ENCODE data around the gene FOSL1. TPM values are rescaled to one million over a fixed set of nuclear protein-coding genes. Genes with fewer than 3 reads are reported as not detected.

FOSL1 gene
- total RNA-seq = 10 to 100 TPM; 11.9 to 18.8 TPM

DNA sequence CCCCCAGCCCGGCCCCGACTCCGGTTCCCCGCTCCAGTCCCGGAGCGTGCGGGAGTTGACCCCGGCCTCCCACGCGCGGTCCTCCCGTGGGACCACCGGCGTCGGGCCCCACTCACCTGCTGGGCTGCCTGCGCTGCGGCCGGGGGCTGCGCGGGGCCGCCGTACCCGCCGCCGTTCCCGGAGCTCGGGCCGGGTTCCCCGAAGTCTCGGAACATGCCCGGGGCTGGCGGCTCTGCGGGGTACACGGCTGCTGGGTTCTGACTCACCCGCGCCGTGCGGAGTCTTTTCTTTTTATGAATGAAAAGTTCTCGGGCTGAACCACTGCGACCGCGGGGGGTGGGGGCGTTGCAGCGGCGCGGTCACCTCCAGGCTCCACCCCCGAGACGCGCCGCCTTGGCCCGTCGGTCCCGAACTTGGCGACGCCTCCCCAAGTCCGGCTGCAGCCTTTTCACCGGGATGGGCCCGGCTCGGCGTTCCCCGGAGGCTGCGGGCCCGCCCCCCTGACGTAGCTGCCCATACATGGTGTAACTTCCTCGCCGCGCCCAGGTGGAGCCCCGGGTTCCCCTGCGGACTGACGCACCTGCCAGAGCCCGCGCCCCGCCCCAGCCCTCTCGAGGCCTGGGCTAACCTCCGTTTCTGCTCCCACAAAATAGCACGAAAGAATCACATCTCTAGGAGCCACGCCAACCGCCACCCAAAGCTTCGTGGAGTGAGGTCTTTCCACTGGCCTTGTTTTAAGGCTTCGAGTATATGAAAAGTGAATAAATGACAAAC lies at the start of gene FOSL1:
FOSL1 (minus strand) TSS at position 264 of the 774 bp plus-strand sequence; CDS start at position 215, 49 bp downstream.
- ATAC-seq (replicated peaks in 1 of 2) = peak; percentile 77 to 80
- H3K4me3 Mint-ChIP-seq = peak within 1 kb of the TSS; percentile 91 to 93
- no peaks in the 10 kb centered on the region for H3K27me3 Mint-ChIP-seq (ENCODE audit: low read depth)
- peak; percentile 95 to 96 for DNase-seq
- H3K4me1 Mint-ChIP-seq (ENCODE audit: low read depth) = peaks cover 59% of the 10 kb centered on the region
- no peaks in the 10 kb centered on the region for H3K9me3 Mint-ChIP-seq
- peaks cover 4 to 6% of the 10 kb centered on the region in 2 donors for H3K36me3 Mint-ChIP-seq (ENCODE audit: insufficient read depth in 2 of 2)
- H3K27ac Mint-ChIP-seq = peak within 1 kb of the TSS; percentile 72

DNA sequence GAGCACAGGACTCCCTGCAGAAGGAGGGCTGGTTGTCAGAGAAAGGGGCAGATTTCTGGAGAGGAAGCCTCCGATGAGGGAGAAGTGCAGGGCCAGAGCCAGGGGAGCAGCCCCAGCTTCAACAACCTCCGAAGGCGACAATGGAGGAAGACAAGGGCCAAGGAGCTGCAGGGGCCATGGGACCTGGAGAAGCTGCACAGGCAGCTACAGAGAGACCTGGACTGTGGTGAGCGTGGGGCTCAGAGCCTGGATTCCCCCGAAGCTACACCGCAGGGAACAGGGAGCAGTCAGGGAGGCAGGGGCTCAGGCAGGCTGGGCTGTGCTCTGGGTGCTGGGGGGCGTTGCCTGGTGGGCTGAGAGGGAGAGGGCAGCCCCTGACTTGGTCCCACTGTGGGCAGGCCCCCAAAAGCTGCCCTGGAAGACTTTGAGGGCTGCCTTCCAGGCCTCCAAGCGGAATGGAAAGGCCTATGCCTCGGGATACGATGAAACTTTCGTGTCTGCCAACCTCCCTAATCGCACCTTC lies 47.5 kb upstream of the FOSL1 start:
- ATAC-seq (replicated peaks in 1 of 2) = no peak
- H3K4me1 Mint-ChIP-seq (ENCODE audit: low read depth) = no peaks in the 10 kb centered on the region
- DNase-seq = no peak
- no peaks in the 10 kb centered on the region for H3K9me3 Mint-ChIP-seq
- H3K27me3 Mint-ChIP-seq (ENCODE audit: low read depth) = no peaks in the 10 kb centered on the region
- H3K4me3 Mint-ChIP-seq = no peak overlapping the region
- no peak overlapping the region for H3K27ac Mint-ChIP-seq
- no peaks in the 10 kb centered on the region for H3K36me3 Mint-ChIP-seq (ENCODE audit: insufficient read depth in 2 of 2)

DNA sequence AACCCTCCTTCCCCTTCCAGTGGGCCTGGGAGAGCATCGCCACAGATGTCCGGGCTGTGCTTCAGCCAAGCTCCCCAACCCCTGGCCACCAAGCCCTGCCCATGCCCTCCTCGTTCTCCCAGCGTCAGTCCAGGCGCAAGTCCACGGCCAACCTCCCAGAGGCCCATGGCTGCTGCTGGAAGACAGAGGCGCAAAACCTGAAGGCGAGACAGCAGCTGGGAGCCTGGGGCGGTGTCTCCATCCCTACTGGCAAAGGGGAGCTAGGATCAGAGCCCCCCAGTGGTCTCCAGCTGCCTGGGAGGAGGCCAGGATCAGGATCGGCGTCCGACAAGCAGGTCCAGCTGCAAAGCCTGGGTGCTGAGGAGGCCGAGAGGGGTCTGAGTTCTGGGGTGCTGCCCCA lies 46.9 kb upstream of the FOSL1 start:
- no peaks in the 10 kb centered on the region for H3K27me3 Mint-ChIP-seq (ENCODE audit: low read depth)
- no peak for ATAC-seq (replicated peaks in 1 of 2)
- H3K4me3 Mint-ChIP-seq = no peak overlapping the region
- H3K4me1 Mint-ChIP-seq (ENCODE audit: low read depth) = no peaks in the 10 kb centered on the region
- H3K27ac Mint-ChIP-seq = no peak overlapping the region
- no peak for DNase-seq
- H3K9me3 Mint-ChIP-seq = no peaks in the 10 kb centered on the region
- no peaks in the 10 kb centered on the region for H3K36me3 Mint-ChIP-seq (ENCODE audit: insufficient read depth in 2 of 2)

DNA sequence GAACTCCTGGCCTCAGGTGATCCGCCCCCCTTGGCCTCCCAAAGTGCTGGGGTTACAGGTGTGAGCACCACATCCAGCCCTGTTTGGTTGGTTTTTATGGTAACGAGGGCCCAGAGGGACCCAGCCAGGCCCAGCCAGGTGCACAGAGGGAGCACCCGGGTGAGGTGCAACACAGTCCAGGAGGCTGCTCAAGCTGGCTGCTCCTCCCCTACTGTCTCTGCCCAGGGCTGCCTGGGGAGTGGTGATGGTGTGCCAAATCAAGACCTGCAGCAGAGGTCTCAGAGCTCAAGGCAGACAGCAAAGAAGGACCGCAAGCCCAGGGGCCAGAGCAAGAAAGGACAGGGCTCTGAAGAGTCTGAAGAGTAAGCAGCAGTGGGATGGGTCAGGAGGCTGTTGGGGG lies 46.5 kb upstream of the FOSL1 start:
- Mint-ChIP-seq H3K36me3 (ENCODE audit: insufficient read depth in 2 of 2) (no peaks in the 10 kb centered on the region), H3K9me3 (no peaks in the 10 kb centered on the region)
- DNase-seq = no peak

DNA sequence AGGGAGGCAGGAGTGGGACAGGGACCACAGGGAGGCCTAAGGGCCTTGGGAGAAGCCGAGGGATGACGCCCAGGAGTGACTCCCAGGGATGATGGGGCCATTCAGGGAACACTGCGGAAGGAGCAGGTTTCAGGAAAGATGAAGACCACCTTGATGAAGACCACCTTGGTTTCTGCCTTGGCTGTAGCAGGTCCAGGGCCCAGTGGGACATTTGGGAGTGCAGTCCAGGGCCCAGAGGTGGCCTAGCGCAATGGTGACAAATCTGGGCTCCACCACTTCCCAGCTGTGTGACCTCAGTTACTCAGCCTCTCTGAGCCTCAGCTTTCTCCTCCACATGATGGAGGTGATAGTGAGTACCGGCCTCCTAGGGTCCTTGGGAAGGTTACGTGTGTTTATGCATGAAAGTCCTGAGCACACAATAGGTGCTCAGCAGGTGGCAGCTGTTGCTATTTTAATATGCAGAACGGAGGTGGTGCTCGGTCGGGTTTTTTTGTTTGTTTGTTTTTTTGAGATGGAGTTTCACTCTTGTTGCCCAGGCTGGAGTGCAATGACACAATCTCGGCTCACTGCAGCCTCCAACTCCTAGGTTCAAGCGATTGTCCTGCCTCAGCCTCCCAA lies 45.9 kb upstream of the FOSL1 start:
- H3K9me3 Mint-ChIP-seq = no peaks in the 10 kb centered on the region
- no peak overlapping the region for H3K27ac Mint-ChIP-seq
- peaks cover 8% of the 10 kb centered on the region for H3K4me1 Mint-ChIP-seq (ENCODE audit: low read depth)
- no peaks in the 10 kb centered on the region for H3K27me3 Mint-ChIP-seq (ENCODE audit: low read depth)
- ATAC-seq (replicated peaks in 1 of 2) (no peak), DNase-seq (no peak)
- H3K36me3 Mint-ChIP-seq (ENCODE audit: insufficient read depth in 2 of 2) = no peaks in the 10 kb centered on the region
- no peak overlapping the region for H3K4me3 Mint-ChIP-seq

More for the DNA sequence above, 46.5 kb upstream of the FOSL1 start:
- Mint-ChIP-seq H3K4me3 (no peak overlapping the region), H3K27ac (no peak overlapping the region), H3K27me3 (ENCODE audit: low read depth) (no peaks in the 10 kb centered on the region), H3K4me1 (ENCODE audit: low read depth) (peaks cover 2% of the 10 kb centered on the region)
- ATAC-seq (replicated peaks in 1 of 2) = no peak

DNA sequence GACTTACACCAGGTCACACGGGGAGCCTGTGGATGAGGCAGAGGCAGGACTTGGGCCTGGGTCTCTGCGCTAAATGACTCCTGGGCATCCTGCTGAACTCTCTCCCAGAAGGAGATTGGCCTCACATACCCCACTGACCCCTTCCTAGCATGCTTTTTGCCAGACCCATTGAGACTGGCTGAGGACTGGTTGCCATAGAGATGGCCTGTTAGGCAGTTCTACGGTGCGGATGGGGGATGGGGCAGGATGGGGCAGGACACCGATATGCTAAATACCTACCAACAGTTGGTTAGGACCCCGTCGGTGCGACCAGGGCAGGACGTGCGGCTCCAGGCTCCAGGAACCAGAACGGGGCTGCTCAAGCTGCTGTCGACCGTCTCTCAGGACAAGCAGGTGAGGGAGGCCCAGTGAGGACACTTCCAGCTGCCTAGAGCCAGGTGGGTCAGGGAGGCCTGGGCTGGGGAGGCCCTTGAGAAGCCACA lies 45.3 kb upstream of the FOSL1 start, which contains the start of gene TSGA10IP:
TSGA10IP (plus strand) TSS at position 51 of the 482 bp plus-strand sequence; CDS start at position 247, 196 bp downstream.
- Mint-ChIP-seq H3K9me3 (no peaks in the 10 kb centered on the region), H3K4me3 (no peak within 1 kb of the TSS), H3K36me3 (ENCODE audit: insufficient read depth in 2 of 2) (no peaks in the 10 kb centered on the region), H3K27ac (no peak within 1 kb of the TSS), H3K4me1 (ENCODE audit: low read depth) (peaks cover 8% of the 10 kb centered on the region), H3K27me3 (ENCODE audit: low read depth) (no peaks in the 10 kb centered on the region)
- ATAC-seq (replicated peaks in 1 of 2) (no peak), DNase-seq (no peak)

DNA sequence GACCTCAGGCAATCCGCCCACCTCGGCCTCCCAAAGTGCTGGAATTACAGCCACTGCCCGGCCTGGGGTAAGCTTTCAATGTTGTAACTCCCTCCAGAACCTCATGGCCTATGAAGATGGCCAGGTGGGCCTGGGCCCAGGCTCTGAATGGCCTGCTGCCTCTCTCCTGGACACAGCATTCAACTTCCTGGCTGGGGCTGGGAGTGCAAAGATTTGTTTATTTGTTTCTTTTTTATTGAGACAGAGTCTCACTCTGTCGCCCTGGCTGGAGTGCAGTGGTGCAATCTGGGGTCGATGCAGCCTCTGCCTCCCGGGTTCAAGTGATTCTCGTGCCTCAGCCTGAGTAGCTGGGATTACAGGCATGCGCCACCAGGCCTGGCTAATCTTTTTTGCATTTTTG lies 44.6 kb upstream of the FOSL1 start:
- Mint-ChIP-seq H3K27ac (no peak overlapping the region), H3K9me3 (no peaks in the 10 kb centered on the region), H3K27me3 (ENCODE audit: low read depth) (no peaks in the 10 kb centered on the region), H3K4me3 (no peak overlapping the region), H3K36me3 (ENCODE audit: insufficient read depth in 2 of 2) (no peaks in the 10 kb centered on the region), H3K4me1 (ENCODE audit: low read depth) (peaks cover 8% of the 10 kb centered on the region)
- no peak for DNase-seq
- no peak for ATAC-seq (replicated peaks in 1 of 2)

DNA sequence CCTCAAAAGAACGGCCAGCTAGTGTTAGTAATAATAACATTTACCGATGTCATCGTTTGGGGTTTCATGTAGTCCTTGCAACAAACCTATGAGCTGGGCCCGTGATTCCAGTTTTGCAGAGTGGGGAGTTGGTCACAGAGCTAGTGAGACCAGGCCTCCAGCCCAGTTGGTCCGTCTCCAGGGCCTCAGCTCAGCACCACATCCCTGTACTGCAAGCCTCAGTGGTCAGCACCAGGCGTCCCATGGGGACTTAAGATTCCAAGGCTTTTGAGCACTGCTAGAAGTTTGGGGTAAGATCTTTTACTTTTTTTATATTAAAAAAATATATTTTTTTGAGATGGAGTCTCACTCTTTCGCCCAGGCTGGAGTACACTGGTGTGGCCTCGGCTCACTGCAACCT lies 44.0 kb upstream of the FOSL1 start:
- DNase-seq (no peak), ATAC-seq (replicated peaks in 1 of 2) (no peak)
- Mint-ChIP-seq H3K4me3 (no peak overlapping the region), H3K27ac (no peak overlapping the region), H3K4me1 (ENCODE audit: low read depth) (peaks cover 8% of the 10 kb centered on the region), H3K27me3 (ENCODE audit: low read depth) (no peaks in the 10 kb centered on the region), H3K36me3 (ENCODE audit: insufficient read depth in 2 of 2) (no peaks in the 10 kb centered on the region), H3K9me3 (no peaks in the 10 kb centered on the region)

DNA sequence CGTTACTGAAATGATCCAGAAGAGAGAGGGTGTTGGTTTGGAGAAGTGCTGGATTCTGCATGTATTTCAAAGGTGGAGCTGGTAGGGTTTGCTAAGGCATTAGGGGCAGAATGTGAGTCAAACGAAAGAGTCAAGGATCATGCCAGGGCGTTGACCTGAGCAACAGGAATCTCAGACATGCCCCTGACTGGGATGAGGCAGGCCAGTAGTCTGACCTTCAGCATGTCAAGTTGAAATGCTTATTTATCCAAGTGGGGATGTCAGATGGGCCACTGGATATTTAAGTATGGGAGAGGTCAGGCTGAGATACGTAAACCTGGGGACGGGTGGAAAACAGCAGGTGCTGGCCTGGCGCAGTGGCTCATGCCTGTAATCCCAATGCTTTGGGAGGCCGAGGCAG lies 42.3 kb upstream of the FOSL1 start:
- Mint-ChIP-seq H3K27ac (no peak overlapping the region), H3K4me1 (ENCODE audit: low read depth) (peaks cover 8% of the 10 kb centered on the region), H3K27me3 (ENCODE audit: low read depth) (no peaks in the 10 kb centered on the region), H3K9me3 (no peaks in the 10 kb centered on the region), H3K4me3 (no peak overlapping the region), H3K36me3 (ENCODE audit: insufficient read depth in 2 of 2) (no peaks in the 10 kb centered on the region)
- DNase-seq = no peak
- no peak for ATAC-seq (replicated peaks in 1 of 2)

DNA sequence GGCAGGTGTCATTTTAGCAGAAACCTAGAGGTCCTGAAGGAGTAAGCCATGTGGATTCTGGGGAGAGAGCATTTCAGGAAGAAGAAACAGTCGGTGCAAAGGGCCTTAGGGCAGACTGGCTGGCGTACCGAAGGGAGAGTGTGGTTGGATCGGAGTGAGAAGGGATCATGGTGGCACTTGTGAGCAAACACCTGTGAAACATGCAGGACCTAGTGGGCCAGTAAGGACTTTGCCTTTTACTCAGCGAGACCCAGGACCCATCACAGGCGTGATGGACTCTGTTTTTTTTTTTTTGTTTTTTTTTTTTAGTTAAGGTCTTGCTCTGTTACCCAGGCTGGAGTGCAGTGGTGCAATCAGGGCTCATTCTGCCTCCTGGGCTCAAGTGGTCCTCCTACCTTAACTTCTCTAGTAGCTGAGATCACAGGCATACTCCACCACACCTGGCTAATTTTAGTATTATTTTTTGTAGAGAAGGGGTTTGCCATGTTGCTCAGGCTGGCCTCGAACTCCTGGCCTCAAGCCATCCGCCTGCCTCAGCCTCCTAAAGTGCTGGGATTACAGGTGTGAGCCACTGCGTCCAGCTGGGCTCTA lies 41.6 kb upstream of the FOSL1 start:
- H3K27ac Mint-ChIP-seq = no peak overlapping the region

DNA sequence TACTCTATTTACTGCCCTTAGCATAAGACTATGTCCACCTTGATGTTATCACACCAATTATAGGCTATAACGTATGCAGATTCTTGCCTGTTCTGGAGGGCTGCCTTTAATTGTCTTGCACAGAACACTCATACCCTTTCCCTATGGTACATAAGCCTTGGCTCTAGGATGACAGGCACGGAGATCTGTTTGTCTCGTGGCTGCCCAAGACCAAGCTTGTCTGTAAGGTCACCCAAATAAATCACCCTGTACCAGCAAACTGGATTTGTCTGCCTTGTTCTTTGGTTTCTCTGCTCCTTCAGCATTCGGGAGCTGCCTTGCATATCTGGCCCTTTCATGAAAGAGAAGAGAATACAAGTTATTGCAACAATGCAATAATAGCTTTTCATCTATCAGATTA lies 37.6 kb upstream of the FOSL1 start:
- no peaks in the 10 kb centered on the region for H3K27me3 Mint-ChIP-seq (ENCODE audit: low read depth)
- ATAC-seq (replicated peaks in 1 of 2) (no peak), DNase-seq (no peak)
- H3K27ac Mint-ChIP-seq = no peak overlapping the region
- H3K4me1 Mint-ChIP-seq (ENCODE audit: low read depth) = peaks cover 10% of the 10 kb centered on the region
- no peaks in the 10 kb centered on the region for H3K9me3 Mint-ChIP-seq
- H3K4me3 Mint-ChIP-seq = no peak overlapping the region
- no peaks in the 10 kb centered on the region for H3K36me3 Mint-ChIP-seq (ENCODE audit: insufficient read depth in 2 of 2)

More for the DNA sequence above, 41.6 kb upstream of the FOSL1 start:
- peak overlapping the region; percentile 2 to 23 for H3K4me3 Mint-ChIP-seq
- H3K27me3 Mint-ChIP-seq (ENCODE audit: low read depth) = no peaks in the 10 kb centered on the region
- no peak for ATAC-seq (replicated peaks in 1 of 2)
- H3K36me3 Mint-ChIP-seq (ENCODE audit: insufficient read depth in 2 of 2) = no peaks in the 10 kb centered on the region
- no peaks in the 10 kb centered on the region for H3K9me3 Mint-ChIP-seq
- peaks cover 8% of the 10 kb centered on the region for H3K4me1 Mint-ChIP-seq (ENCODE audit: low read depth)
- DNase-seq = no peak

DNA sequence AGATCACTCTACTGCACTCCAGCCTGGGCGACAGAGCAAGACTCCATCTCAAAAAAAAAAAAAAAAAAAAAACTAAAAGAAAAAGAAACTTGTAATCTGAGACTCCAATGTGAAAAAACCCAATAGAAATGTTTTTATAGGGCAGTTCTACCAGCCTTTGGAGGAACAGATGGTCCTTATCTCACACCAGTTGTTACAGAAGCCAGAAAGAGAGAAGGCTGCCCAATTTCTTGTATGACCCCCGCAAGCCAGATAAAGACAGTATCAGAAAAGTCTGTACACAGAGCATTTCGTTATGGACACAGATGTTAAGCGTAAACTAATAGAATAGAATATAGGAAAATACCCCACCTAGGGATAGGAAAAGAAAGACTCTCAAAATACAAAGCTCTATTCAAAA lies 33.8 kb upstream of the FOSL1 start:
- H3K4me1 Mint-ChIP-seq (ENCODE audit: low read depth) = peaks cover 24% of the 10 kb centered on the region
- no peak overlapping the region for H3K27ac Mint-ChIP-seq
- DNase-seq (no peak), ATAC-seq (replicated peaks in 1 of 2) (no peak)
- no peaks in the 10 kb centered on the region for H3K9me3 Mint-ChIP-seq
- H3K36me3 Mint-ChIP-seq (ENCODE audit: insufficient read depth in 2 of 2) = no peaks in the 10 kb centered on the region
- no peak overlapping the region for H3K4me3 Mint-ChIP-seq
- no peaks in the 10 kb centered on the region for H3K27me3 Mint-ChIP-seq (ENCODE audit: low read depth)

DNA sequence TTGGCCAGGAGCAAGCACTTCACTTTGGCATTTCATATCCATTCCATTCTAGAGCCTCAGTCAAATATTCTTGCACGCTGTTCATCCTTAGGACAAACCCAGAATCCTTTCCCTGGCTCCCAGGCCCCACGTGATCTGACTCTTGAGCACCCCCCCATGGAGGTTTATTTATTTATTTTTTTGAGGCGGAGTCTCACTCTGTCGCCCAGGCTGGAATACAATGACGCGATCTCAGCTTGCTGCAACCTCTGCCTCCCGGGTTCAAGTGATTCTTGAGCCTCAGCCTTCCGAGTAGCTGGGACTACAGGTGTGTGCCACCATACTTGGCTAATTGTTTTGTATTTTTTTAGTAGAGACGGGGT lies 32.4 kb upstream of the FOSL1 start:
- DNase-seq = no peak
- Mint-ChIP-seq H3K27ac (no peak overlapping the region), H3K27me3 (ENCODE audit: low read depth) (no peaks in the 10 kb centered on the region), H3K4me3 (peak overlapping the region in 1 of 2 donors; percentile 48), H3K9me3 (no peaks in the 10 kb centered on the region), H3K36me3 (ENCODE audit: insufficient read depth in 2 of 2) (no peaks in the 10 kb centered on the region), H3K4me1 (ENCODE audit: low read depth) (peaks cover 39% of the 10 kb centered on the region)
- ATAC-seq (replicated peaks in 1 of 2) = no peak
